Right lobe of liver (tissue), 4 donors: ENCODE measurements around the gene ADGRD1.

Source experiments
- POLR2A ChIP-seq: fragments of 450-650 bp; IDR thresholded peaks from one replicate; pipeline ENCODE4 v1.6.1; 2017; ENCODE audit warnings: antibody characterized with exemption, mild to moderate bottlenecking
- TF ChIP-seq, protein P1 (sequence below), 4 donors: fragments of 200-600 bp in 3 of 4; fragments of 450-650 bp in 1 of 4; IDR thresholded peaks; one replicate each; pipeline versions ENCODE4 v1.5.1 to v1.8.0; 2016 to 2022; ENCODE audit warnings: antibody characterized with exemption in 4 of 4, mild to moderate bottlenecking in 2 of 4
- donor health status: DM: no; HTN: no; CAD: no.
- donor health status: DM: no; HTN: no; CAD: no.
- donor health status: DM: no; HTN: yes; CAD: no.

DNA sequence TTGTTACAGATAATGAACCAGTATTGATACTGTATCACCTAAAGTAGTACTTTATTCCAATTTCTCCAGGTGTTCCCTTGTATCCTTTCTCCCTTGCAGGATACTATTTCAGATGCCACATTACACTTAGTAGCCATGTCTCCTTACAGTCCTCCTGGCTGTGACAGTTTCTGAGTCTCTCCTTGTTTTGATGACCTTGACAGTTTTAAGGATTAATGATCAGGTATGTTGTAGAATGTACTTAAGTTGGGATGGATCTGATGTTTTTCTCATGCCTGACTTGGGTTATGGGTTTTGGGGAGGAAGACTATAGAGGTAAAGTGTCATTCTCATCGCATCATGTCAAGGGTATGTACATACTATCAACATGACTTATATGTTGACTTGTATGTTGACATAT, 193.6 kb downstream of the ADGRD1 start:
- TF ChIP-seq, protein P1, sequence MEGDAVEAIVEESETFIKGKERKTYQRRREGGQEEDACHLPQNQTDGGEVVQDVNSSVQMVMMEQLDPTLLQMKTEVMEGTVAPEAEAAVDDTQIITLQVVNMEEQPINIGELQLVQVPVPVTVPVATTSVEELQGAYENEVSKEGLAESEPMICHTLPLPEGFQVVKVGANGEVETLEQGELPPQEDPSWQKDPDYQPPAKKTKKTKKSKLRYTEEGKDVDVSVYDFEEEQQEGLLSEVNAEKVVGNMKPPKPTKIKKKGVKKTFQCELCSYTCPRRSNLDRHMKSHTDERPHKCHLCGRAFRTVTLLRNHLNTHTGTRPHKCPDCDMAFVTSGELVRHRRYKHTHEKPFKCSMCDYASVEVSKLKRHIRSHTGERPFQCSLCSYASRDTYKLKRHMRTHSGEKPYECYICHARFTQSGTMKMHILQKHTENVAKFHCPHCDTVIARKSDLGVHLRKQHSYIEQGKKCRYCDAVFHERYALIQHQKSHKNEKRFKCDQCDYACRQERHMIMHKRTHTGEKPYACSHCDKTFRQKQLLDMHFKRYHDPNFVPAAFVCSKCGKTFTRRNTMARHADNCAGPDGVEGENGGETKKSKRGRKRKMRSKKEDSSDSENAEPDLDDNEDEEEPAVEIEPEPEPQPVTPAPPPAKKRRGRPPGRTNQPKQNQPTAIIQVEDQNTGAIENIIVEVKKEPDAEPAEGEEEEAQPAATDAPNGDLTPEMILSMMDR (IDR thresholded peaks at IDR 0.05): no peak
- TF ChIP-seq POLR2A: no peak
